ENCODE results near the gene G6PC3. TPM values are rescaled to one million over a fixed set of nuclear protein-coding genes. Genes with fewer than 3 reads are reported as not detected.
"Not testable (repeated sequence)": the region's sequence is repeated elsewhere in the genome, so short reads cannot be mapped to it uniquely, and the experiment has no call there.

The G6PC3 gene
- total RNA-seq, 1 donor: 5.0 TPM

DNA sequence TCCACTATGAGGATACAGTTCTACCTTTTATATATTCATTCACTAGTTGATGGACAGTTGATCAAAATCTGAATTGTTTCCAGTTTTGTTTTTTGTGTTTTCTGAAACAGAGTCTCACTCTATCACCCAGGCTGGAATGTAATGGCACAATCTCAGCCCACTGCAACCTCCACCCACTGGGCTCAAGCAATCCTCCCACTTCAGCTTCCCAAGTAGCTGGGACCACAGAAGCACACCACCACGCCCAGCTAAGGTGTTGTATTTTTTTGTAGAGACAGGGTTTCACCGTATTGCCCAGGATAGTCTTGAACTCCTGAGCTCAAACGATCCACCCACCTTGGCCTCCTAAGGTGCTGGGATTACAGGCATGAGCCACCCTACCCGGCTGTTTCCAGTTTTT is 25.0 kb upstream of the G6PC3 start:
- Histone ChIP-seq H3K4me1 (ENCODE audit: insufficient read depth, low read length) (peaks cover 21% of the 10 kb centered on the region), H3K27me3 (ENCODE audit: insufficient read depth, low read length) (no peaks in the 10 kb centered on the region), H3K4me3 (ENCODE audit: low read length) (no peak overlapping the region), H3K9me3 (ENCODE audit: low read depth, low read length) (no peaks in the 10 kb centered on the region)

DNA sequence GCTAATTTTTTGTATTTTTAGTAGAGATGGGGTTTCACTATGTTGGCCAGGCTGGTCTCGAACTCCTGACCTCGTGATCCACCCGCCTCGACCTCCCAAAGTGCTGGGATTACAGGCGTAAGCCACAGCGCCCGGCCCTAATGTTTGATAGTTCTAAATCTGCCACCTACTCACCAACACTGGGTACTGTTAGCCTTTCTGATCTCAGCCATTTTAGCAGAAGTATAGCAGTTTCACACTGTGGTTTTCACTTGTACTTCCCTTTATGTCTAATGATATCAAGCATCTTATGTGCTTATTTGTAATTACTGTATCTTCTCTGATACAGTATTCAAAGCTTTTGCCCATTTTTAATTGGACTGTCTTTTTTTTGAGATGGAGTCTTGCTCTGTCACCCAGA is 23.6 kb upstream of the G6PC3 start:
- H3K27me3 ChIP-seq (ENCODE audit: insufficient read depth, low read length); H3K4me3 ChIP-seq (ENCODE audit: low read length); H3K9me3 ChIP-seq (ENCODE audit: low read depth, low read length): not testable (repeated sequence)
- peaks cover 21% of the 10 kb centered on the region for H3K4me1 ChIP-seq (ENCODE audit: insufficient read depth, low read length)

DNA sequence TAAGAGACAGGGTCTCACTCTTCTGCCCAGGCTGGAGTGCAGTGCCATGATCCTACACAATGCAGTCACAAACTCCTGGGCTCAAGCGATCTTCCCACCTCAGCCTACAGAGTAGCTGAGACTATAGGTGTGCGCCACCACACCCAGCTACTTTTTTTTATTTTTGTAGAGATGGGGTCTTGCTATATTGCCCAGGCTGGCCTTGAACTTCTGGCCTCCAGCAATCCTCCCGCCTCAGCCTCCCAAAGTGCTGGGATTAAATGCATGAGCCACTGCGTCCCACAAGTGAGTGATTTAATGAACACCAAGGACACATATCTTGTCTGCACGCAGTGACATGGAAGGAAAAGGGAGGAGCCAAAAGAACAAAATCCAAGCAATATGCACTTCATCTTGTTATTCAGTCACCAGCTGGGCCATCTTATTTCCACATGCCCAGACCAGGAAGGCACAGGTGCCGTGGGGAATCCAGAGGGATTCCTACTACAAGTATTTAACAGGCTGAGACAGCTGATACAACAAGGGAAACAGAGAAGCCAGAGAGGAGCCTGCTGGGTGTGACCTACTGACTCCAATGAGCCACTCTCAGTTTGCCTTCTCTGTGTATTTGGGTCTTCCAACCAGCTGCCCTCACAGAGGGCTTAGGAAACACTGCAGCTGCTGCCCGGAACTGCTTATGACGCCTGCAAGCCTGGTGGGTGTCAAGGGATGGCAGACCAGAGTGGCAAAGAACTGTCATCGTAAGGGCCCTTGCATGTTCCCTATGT is 21.1 kb upstream of the G6PC3 start:
- Histone ChIP-seq H3K4me1 (ENCODE audit: insufficient read depth, low read length) (peaks cover 2% of the 10 kb centered on the region), H3K9me3 (ENCODE audit: low read depth, low read length) (no peaks in the 10 kb centered on the region), H3K27me3 (ENCODE audit: insufficient read depth, low read length) (no peaks in the 10 kb centered on the region), H3K4me3 (ENCODE audit: low read length) (no peak overlapping the region)

DNA sequence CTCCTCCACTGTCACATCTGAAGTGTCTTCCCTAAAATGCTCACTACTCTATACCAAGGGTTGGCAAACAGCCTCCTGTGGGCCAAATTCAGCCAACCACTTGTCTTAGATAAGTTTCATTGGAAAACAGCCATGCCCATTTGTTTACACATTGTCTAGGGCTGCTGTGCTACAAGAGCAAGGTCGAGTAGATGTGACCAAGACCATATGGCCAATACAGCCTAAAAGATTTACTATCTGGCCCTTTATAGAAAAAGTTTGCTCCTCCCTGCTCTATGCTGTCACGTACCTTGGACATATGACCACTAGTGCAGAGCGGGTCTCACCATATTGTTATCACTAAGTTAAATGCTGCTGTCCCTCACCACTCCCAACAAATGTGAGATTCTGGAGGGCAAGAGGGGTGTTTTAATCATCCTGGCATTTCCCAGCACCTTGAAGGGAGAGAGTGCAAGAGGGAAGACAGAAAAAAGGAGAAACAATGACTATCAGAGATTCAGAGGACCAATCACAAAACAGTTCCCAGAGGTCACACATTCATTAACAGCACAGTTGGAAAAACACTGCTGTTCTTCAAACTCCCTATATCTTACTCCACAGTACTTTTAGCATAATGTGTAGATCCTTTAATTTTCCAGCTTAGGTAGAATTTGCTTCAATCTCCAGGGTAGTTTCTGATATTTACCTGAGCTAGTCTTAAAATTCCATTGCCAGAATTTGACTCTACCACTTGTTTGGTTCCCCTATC is 17.2 kb upstream of the G6PC3 start:
- Histone ChIP-seq H3K27me3 (ENCODE audit: insufficient read depth, low read length) (no peaks in the 10 kb centered on the region), H3K4me1 (ENCODE audit: insufficient read depth, low read length) (no peaks in the 10 kb centered on the region), H3K4me3 (ENCODE audit: low read length) (no peak overlapping the region), H3K9me3 (ENCODE audit: low read depth, low read length) (no peaks in the 10 kb centered on the region)

DNA sequence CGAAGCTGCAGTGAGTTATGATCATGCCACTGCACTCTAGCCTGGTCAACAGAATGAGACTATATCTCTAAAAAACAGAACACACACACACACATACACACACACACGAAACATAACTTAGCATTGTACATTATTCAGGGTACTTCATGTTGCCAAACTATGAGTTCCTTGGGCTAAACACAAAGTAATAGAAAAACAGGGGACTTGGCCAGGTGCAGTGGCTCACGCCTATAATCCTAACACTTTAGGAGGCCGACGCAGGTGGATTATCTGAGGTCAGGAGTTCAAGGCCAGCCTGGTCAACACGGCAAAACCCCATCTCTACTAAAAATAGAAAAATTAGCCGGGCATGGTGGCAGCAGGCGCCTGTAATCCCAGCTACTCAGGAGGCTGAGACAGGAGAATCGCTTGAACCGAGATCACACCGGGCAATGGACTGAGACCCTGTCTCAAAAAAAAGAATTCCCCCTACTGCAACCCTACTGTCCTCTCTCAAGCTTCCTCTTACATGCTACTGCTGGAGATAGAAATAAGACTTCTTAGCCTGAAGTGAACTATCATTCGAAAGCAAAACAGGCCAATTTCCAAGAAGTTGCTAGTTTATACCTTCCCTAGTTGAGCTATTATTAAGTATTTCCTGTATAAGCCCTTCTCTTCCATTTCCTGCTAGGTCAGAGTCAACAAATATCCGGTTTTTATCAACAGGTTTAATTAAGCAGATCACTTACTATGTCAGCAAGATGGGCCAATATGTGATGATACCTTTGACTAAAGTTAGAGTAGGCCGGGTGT is 11.2 kb upstream of the G6PC3 start:
- no peaks in the 10 kb centered on the region for H3K9me3 ChIP-seq (ENCODE audit: low read depth, low read length)
- H3K27me3 ChIP-seq (ENCODE audit: insufficient read depth, low read length): no peaks in the 10 kb centered on the region
- H3K4me3 ChIP-seq (ENCODE audit: low read length): no peak overlapping the region
- peaks cover 3% of the 10 kb centered on the region for H3K4me1 ChIP-seq (ENCODE audit: insufficient read depth, low read length)

DNA sequence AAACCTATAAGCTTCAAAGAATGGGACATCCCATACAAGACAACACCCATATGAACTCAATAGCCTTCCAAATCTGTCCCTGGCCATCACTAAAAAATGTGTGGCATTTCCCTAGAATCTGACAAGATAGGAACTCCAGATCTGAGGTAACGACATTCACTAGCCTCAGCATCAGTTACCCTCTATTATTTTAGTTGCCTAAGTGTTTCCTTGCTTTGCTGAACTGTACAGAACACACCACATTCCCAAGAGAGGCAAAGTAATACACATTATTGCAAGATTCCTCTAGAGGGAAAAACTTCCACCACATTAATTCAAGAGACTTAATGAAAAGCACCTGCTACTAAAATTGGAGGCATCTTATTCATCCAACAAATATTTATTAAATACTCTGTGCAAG is 9.1 kb upstream of the G6PC3 start:
- peaks cover 17% of the 10 kb centered on the region for H3K4me1 ChIP-seq (ENCODE audit: insufficient read depth, low read length)
- no peak overlapping the region for H3K4me3 ChIP-seq (ENCODE audit: low read length)
- H3K9me3 ChIP-seq (ENCODE audit: low read depth, low read length): no peaks in the 10 kb centered on the region
- no peaks in the 10 kb centered on the region for H3K27me3 ChIP-seq (ENCODE audit: insufficient read depth, low read length)

DNA sequence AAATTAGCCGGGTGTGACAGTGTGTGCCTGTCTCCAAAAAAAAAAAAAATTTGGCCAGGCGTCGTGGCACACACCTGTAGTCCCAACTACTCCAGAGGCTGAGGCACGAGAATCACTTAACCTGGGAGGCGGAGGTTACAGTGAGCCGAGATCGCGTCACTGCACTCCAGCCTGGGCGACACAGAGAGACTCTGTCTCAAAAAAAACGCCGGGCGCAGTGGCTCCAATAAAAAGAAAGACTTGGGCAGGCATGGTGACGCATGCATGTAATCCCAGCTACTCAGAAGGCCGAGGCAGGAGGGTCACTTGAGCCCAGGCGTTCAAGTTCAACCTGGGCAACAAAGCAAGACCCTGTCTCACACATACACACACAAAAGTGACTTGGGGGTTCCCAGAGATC is 7.7 kb upstream of the G6PC3 start:
- H3K4me1 ChIP-seq (ENCODE audit: insufficient read depth, low read length): peaks cover 29% of the 10 kb centered on the region
- no peaks in the 10 kb centered on the region for H3K27me3 ChIP-seq (ENCODE audit: insufficient read depth, low read length)
- H3K4me3 ChIP-seq (ENCODE audit: low read length): no peak overlapping the region
- H3K9me3 ChIP-seq (ENCODE audit: low read depth, low read length): no peaks in the 10 kb centered on the region

DNA sequence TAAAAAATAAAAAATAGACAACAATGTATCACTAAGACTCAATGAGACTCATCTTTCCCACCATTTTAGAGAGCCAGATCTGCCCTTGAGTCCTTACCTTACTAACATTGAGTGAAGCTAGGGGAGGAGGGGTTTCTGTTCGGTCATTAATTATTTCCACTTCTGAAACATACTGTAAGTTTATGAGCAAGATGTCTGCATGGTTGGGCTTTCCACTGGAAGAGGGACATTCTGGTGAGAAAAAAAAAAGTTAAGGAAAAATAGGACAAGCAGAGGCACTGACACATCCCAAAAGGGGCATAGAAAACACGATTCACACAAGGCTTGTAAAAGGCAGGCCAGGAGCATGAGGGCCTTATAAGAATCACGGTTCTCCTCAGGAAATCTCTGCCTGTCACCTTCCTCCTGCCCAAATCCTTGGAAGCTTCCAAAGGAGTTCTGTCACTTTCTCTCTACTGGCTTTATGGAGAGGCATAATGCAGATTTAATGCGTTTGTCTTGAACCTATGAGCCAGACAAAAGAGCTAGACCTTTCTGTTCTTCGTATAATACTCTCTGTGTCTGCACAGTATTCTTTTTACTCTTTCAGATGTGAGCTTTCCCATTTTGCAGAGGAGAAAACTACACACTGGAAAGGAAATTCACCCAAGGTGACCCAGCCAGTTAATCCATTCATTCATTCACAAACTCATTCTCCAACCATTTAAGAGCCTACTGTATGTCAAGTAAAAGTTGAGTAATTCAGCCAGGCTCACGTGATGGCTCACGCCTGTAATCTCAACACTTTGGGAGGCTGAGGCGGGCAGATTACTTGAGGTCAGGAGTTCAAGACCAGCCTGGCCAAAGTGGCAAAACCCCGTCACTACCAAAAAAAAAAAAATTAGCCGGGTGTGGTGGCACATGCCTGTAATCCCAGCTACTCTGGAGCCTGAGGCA is 6.6 kb upstream of the G6PC3 start:
- Histone ChIP-seq H3K27me3 (ENCODE audit: insufficient read depth, low read length) (no peaks in the 10 kb centered on the region), H3K4me1 (ENCODE audit: insufficient read depth, low read length) (peaks cover 29% of the 10 kb centered on the region), H3K9me3 (ENCODE audit: low read depth, low read length) (no peaks in the 10 kb centered on the region), H3K4me3 (ENCODE audit: low read length) (no peak overlapping the region)

DNA sequence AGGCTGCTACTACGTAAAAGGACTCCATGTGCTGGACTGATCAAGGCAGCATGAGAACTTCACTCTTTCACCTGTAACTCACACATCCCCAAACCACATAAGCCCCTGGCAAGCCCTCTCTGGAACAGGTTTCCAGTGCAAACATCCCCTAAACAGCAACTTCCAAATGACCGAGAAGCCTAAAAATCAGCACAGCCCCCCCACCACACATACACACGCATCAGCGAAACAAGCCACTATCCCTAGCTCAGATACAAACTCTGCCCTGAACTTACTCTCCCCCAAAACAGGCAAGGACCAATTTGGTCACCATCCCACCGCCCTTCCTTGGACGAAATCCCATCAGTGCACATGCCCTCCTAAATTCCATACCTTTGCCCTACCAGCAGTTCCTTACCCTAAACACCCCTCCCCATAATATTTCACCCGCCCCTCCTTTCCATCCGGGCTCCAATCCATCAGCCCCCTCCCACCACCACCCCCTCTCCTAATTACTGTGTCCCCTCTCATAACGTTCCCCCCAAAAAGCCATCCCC is 4.8 kb upstream of the G6PC3 start:
- peak overlapping the region; percentile 69 for H3K4me3 ChIP-seq (ENCODE audit: low read length)
- peaks cover 37% of the 10 kb centered on the region for H3K4me1 ChIP-seq (ENCODE audit: insufficient read depth, low read length)
- H3K9me3 ChIP-seq (ENCODE audit: low read depth, low read length): no peaks in the 10 kb centered on the region
- H3K27me3 ChIP-seq (ENCODE audit: insufficient read depth, low read length): no peaks in the 10 kb centered on the region

DNA sequence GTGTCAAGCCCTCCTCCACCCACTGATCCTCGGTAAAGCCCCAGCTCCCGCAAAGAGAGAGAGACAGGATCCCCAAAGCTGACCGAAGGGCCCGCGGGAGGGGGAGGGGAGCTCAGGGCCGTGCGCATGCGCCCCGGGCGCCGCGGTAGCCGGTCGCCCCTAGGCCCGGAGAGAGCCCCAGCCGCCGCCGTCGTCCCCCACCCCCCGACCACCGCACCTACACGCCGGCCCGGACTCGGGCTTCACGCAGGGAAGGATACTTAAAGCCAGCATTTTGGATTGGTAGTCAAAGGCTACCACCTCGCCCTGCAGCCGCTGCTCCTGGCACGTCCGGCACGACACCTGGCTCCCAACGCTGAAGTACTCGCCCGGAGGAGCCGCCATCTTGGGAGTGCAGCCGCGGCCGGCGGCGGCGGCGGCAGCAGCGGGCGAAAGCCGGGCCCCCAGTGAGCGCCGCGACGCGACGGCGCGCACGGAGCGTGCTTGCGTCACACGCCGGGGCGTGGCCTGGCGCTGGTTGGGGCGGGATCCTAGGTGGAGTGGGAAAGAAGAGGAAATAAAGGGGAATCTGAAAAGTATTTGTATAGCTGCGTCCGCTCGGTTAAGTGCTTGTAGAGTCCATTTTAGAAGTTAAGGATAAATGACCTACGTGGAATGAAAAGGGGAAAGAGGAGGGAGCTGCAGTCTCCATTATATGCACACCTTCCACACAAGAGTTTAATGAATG is 4.2 kb upstream of the G6PC3 start, which contains the start of gene LSM12:
LSM12 (minus strand) TSS at position 468 of the 727 bp plus-strand sequence; CDS start at position 384, 84 bp downstream.
- Histone ChIP-seq H3K27me3 (ENCODE audit: insufficient read depth, low read length) (no peaks in the 10 kb centered on the region), H3K4me1 (ENCODE audit: insufficient read depth, low read length) (peaks cover 44% of the 10 kb centered on the region), H3K4me3 (ENCODE audit: low read length) (peak within 1 kb of the TSS; percentile 69), H3K9me3 (ENCODE audit: low read depth, low read length) (no peaks in the 10 kb centered on the region)

DNA sequence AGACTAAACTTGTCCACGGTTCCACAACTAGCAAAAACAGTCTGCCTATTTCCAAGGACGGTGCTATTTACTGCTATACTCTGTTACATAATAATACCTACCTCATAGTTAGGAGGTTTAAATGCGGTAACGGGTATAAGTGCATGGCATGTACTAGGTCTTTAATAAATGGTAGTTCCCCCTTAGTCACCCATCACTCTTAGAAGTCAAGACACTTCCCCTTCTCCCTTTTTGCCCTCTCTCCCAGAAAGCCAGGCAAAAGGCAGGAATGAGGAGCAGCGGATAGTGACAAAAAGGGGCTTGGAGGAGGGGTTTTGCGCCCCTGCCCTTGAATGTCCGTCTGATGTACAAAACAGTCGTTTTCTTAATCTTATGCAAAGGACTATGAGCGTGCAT is 3.0 kb upstream of the G6PC3 start:
- Histone ChIP-seq H3K4me3 (ENCODE audit: low read length) (no peak overlapping the region), H3K4me1 (ENCODE audit: insufficient read depth, low read length) (peaks cover 53% of the 10 kb centered on the region), H3K27me3 (ENCODE audit: insufficient read depth, low read length) (no peaks in the 10 kb centered on the region), H3K9me3 (ENCODE audit: low read depth, low read length) (no peaks in the 10 kb centered on the region)

DNA sequence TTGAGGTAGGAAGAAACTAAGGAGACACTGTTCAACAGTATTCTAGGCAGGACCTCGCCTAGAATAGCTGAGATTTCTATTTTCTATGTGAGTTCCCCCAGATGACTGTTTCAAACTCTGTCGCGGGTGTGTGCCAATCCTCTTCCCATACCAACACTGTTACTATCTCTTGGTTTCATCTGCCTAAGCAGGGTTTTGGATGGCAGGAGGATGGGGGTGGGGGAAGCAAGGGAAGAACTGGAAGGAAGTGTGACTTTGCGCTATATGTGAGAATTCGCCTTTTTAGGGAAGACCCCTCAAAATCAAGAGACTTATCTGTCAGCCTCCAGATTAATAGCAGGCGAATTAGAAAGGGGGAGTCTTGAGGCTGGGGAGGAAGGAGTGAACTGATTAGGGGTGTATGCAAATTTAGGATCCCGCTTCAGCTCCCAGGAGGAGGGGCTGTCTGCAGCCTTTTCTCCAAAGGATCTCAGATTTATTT is 521 bp upstream of the G6PC3 start:
- Histone ChIP-seq H3K4me3 (ENCODE audit: low read length) (peak overlapping the region; percentile 47), H3K9me3 (ENCODE audit: low read depth, low read length) (no peaks in the 10 kb centered on the region), H3K4me1 (ENCODE audit: insufficient read depth, low read length) (peaks cover 47% of the 10 kb centered on the region), H3K27me3 (ENCODE audit: insufficient read depth, low read length) (no peaks in the 10 kb centered on the region)

DNA sequence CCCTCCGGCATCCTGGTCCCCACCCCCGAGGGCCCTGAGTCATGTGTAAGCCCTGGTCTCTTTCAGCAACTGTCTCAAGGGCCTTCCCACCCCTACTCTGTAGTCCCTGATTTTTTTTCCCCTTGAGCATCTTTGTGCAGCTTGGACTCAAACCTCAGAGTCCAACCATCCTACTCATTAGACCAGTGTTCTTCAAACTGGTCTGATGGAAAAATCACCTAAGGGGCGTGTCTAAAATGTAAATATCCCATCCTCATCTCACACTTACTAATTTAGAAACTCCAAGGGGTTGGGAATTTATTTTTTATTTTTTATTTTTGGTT is 624 bp downstream of the G6PC3 start:
- H3K9me3 ChIP-seq (ENCODE audit: low read depth, low read length): no peaks in the 10 kb centered on the region
- H3K4me3 ChIP-seq (ENCODE audit: low read length): peak overlapping the region; percentile 47
- H3K4me1 ChIP-seq (ENCODE audit: insufficient read depth, low read length): peaks cover 36% of the 10 kb centered on the region
- H3K27me3 ChIP-seq (ENCODE audit: insufficient read depth, low read length): no peaks in the 10 kb centered on the region

All from mononuclear cell (primary cell).